Measurements from ENCODE around the gene PALD1. TPM values are rescaled to one million over a fixed set of nuclear protein-coding genes. Genes with fewer than 3 reads are reported as not detected.

PALD1 gene
- total and polyA plus RNA-seq, 4 experiments from 2014 or later, result not detected

DNA sequence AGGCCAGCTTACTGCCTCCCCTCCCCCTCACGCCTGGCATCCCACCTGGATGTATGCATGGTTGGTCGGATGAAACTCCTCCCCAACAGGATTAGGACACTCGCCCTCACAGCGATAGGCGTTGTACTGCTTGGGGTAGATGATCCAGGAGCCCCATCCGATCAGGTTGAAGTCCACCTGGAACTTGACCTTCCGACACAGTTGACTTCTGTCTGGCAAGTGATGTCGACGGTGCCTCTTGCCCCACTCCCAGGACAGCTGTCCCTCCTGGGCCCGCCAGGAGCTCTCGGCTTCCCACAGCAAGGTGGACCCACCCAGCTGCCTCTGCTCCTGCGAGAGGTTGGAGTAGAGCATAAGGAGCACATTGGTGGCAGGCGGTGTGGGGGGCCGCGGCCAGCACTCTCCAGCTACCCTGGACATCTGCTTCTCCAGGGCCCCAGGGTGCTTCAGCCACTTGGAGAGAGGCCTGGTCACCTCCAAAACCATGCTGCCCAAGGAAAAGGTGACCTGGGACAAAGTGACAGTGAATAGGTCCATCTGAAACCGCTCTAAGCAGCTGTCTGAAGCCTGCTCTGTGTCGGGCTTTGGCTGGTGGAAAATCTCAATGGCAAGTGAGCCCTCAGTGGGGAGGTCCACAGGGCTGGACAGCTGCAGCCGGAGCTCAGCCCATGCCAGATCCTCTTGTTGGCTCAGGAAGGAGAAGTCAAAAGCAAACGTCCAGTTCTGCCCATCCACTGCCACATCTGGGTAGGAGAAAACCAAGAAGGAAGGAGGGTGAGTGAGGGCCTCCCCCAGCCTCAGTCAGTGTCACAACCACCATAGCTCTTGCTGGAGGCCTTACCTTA lies 43.1 kb upstream of the PALD1 start:
- Histone ChIP-seq H3K27me3 (ENCODE audit: insufficient read depth, low read length) (peaks cover 6% of the 10 kb centered on the region), H3K27ac (ENCODE audit: low read depth, low read length) (no peak overlapping the region), H3K4me1 (ENCODE audit: insufficient read depth, low read length) (peaks cover 39% of the 10 kb centered on the region), H3K4me3 (ENCODE audit: low read length in 2 of 2) (no peak overlapping the region), H3K9me3 (ENCODE audit: control insufficient read depth in 1 of 2, low read length in 2 of 2) (no peaks in the 10 kb centered on the region), H3K36me3 (ENCODE audit: insufficient read depth, low read length) (no peaks in the 10 kb centered on the region)
- no peaks in the 10 kb centered on the region for H3K9me3 Mint-ChIP-seq
- H3K4me3 Mint-ChIP-seq, result no peak overlapping the region
- H3K27ac Mint-ChIP-seq, result peak overlapping the region in 1 of 7 donors; percentile 88
- intact Hi-C loops (cut with micrococcal nuclease), result no loop called here
- DNase-seq, result no peak
- H3K4me1 Mint-ChIP-seq, result peaks cover 16 to 51% (median 36%) of the 10 kb centered on the region in 4 donors
- POLR2A ChIA-PET (ENCODE audit: partially characterized antibody), result interaction anchor here (0.6 to 1.3 kb wide), 3 partner anchors 10 to 239 kb away, joined by 3 to 4 read pairs (median 3); no protein-coding TSS in a partner anchor
- H3K27me3 Mint-ChIP-seq, result peaks cover 11 to 14% of the 10 kb centered on the region in 2 donors
- CTCF ChIA-PET (ENCODE audit: partially characterized antibody), result interaction anchor here (0.6 kb wide), 1 partner anchor 883 kb away, joined by 3 read pairs; the partner anchor contains the start of gene SLC29A3
- peaks cover 4% of the 10 kb centered on the region in 2 donors for H3K36me3 Mint-ChIP-seq

DNA sequence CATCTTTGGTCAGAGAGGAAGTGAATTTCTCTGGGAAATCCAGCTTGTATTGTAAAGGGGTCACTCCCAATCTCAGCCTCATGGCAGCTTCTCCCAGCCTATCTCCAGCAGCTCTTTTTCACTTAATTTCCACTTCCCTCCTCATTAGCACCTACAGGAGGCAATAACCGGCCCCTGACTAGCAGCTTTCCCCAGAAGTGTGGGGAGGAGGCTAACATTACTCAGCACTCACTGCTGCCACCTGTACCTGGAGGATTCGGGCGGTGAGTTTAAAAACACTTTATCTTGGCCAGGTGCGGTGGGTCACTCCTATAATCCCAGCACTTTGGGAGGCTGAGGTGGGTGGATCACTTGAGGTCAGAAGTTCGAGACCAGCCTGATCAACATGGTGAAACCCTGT lies 40.8 kb upstream of the PALD1 start:
- H3K4me3 ChIP-seq (ENCODE audit: low read length in 2 of 2), result no peak overlapping the region
- H3K36me3 Mint-ChIP-seq, result peaks cover 0 to 4% of the 10 kb centered on the region in 2 donors
- H3K9me3 Mint-ChIP-seq, result no peaks in the 10 kb centered on the region
- H3K4me1 Mint-ChIP-seq, result peaks cover 13 to 47% (median 32%) of the 10 kb centered on the region in 4 donors
- intact Hi-C loops (cut with micrococcal nuclease), result no loop called here
- CTCF ChIA-PET (ENCODE audit: partially characterized antibody), result interaction anchor here (1.4 kb wide), 3 partner anchors 23 to 227 kb away, joined by 3 to 5 read pairs (median 3); no protein-coding TSS in a partner anchor
- H3K27me3 ChIP-seq (ENCODE audit: insufficient read depth, low read length), result peaks cover 28% of the 10 kb centered on the region
- H3K27me3 Mint-ChIP-seq, result peaks cover 25 to 29% of the 10 kb centered on the region in 2 donors
- no peak for DNase-seq
- no peaks in the 10 kb centered on the region for H3K9me3 ChIP-seq (ENCODE audit: control insufficient read depth in 1 of 2, low read length in 2 of 2)
- POLR2A ChIA-PET (ENCODE audit: partially characterized antibody), result interaction anchor here (0.9 kb wide), 1 partner anchor 39 kb away, joined by 3 read pairs; no protein-coding TSS in a partner anchor
- peaks cover 34% of the 10 kb centered on the region for H3K4me1 ChIP-seq (ENCODE audit: insufficient read depth, low read length)
- no peak overlapping the region for H3K27ac Mint-ChIP-seq
- no peak overlapping the region for H3K27ac ChIP-seq (ENCODE audit: low read depth, low read length)
- no peaks in the 10 kb centered on the region for H3K36me3 ChIP-seq (ENCODE audit: insufficient read depth, low read length)
- H3K4me3 Mint-ChIP-seq, result peak overlapping the region in 1 of 8 donors; percentile 12

DNA sequence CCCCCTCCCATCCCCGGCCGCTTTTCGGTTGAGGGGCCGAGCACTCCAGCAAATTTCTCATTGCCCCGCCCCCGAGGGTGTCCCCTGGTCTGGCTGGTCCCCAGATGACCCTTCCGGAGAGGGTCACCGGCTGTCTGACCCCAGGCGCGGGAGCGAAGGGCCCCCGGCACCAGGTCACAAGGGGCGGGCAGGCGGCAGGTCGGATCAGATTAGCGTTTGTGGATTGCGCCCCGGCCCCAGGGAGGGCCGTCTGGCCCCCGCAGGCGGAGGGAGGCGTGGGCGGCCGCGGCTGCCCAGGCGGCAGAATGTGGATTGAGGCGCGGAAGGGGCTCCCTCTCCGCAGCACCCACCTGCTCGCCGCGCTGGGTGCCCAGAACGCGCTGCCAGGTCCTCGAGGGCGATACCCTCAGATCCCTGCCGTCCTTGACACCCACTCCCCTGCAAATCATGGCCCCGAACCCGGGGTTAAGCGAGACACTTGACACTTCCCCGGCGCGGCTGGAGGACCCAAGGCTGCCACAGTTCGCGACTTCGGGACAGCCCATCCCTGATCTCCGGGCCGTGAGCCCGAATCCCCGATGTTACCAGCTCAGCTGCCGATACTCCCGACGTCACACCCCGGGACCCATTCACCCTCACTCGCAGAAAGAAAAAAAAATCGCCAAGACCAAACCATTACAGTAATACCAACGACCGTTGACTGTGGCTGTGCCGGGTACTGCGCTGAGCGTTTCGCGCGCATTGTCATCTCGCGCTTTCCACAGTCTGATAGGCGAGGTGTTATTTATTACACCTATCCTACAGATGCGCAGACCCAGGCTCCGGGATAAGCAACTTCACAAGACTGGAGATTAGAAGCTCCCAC lies 38.0 kb upstream of the PALD1 start:
- peaks cover 29 to 32% of the 10 kb centered on the region in 2 donors for H3K27me3 Mint-ChIP-seq

DNA sequence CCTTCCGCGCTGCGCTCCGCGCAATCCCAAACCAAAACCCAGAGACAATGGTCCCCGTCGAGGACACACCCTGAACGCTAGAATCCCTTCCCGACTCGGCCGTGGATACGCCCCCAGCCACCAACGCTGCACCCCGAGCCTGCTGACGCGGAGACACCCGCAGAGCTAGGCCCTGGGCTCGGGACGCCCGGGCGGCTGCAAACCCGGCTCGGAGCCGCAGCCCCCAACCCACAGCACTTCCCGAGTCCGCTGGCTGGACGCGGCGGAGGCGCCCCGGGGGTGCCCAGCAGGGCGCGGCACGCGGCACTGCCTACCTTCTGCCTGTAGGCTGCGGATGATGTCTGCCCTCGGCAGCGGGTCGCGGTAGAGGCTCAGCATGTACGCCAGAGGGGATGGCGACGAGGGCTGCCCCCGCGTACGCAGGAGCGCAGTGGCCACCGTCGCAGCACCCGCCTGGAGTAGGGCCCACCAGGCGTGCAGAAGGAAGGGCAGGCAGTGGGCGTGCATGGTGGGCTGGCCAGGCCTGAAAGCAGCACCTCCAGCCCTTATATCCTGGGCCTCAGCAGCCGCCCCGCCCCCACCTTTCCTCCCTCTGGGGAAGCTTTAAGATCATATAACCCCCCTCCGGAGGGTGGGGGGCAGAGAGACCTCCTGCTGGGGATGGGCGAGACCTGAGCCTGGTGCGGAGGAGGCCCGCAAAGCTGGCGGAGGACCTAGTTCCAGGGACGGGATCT lies 37.2 kb upstream of the PALD1 start, which contains the start of gene NODAL:
Gene NODAL (minus strand): TSS at position 521 of the 734 bp plus-strand sequence. CDS start 14 bp downstream, at position 507.
- H3K4me3 Mint-ChIP-seq, result peak within 1 kb of the TSS; percentile 71 to 90 (median 80)
- peaks cover 29% of the 10 kb centered on the region for H3K27me3 ChIP-seq (ENCODE audit: insufficient read depth, low read length)
- peaks cover 18% of the 10 kb centered on the region for H3K4me1 ChIP-seq (ENCODE audit: insufficient read depth, low read length)
- no peaks in the 10 kb centered on the region for H3K9me3 ChIP-seq (ENCODE audit: control insufficient read depth in 1 of 2, low read length in 2 of 2)
- peak within 1 kb of the TSS; percentile 17 to 35 for H3K4me3 ChIP-seq (ENCODE audit: low read length in 2 of 2)
- H3K27me3 Mint-ChIP-seq, result peaks cover 29 to 35% of the 10 kb centered on the region in 2 donors
- H3K36me3 ChIP-seq (ENCODE audit: insufficient read depth, low read length), result no peaks in the 10 kb centered on the region
- ChIA-PET POLR2A (ENCODE audit: partially characterized antibody) (interaction anchor here (1.9 kb wide), 1 partner anchor 36 kb away, joined by 7 read pairs; no protein-coding TSS in a partner anchor), CTCF (ENCODE audit: partially characterized antibody) (interaction anchor here (1.0 kb wide), 1 partner anchor 32 kb away, joined by 3 read pairs; no protein-coding TSS in a partner anchor)
- no peak within 1 kb of the TSS for H3K27ac ChIP-seq (ENCODE audit: low read depth, low read length)
- H3K9me3 Mint-ChIP-seq, result no peaks in the 10 kb centered on the region
- H3K36me3 Mint-ChIP-seq, result no peaks in the 10 kb centered on the region
- DNase-seq, result peak in 3 of 5 donors; percentile 13 to 20 (median 15)
- peak within 1 kb of the TSS in 1 of 7 donors; percentile 57 for H3K27ac Mint-ChIP-seq
- peaks cover 7 to 26% (median 15%) of the 10 kb centered on the region in 4 donors for H3K4me1 Mint-ChIP-seq
- intact Hi-C loops (cut with micrococcal nuclease), result no loop called here

More for the DNA sequence above, 38.0 kb upstream of the PALD1 start:
- Mint-ChIP-seq H3K27ac (peak overlapping the region in 1 of 7 donors; percentile 57), H3K4me1 (peaks cover 7 to 26% (median 15%) of the 10 kb centered on the region in 4 donors), H3K9me3 (no peaks in the 10 kb centered on the region), H3K36me3 (no peaks in the 10 kb centered on the region), H3K4me3 (peak overlapping the region; percentile 71 to 90 (median 80))
- peak overlapping the region; percentile 17 to 35 for H3K4me3 ChIP-seq (ENCODE audit: low read length in 2 of 2)
- no peak overlapping the region for H3K27ac ChIP-seq (ENCODE audit: low read depth, low read length)
- H3K36me3 ChIP-seq (ENCODE audit: insufficient read depth, low read length), result no peaks in the 10 kb centered on the region
- peaks cover 29% of the 10 kb centered on the region for H3K27me3 ChIP-seq (ENCODE audit: insufficient read depth, low read length)
- DNase-seq, result peak in 2 of 5 donors; percentile 9 to 16
- ChIA-PET POLR2A (ENCODE audit: partially characterized antibody) (no interaction called here), CTCF (ENCODE audit: partially characterized antibody) (interaction anchor here (1.0 kb wide), 1 partner anchor 31 kb away, joined by 3 read pairs; no protein-coding TSS in a partner anchor)
- intact Hi-C loops (cut with micrococcal nuclease), result no loop called here
- no peaks in the 10 kb centered on the region for H3K9me3 ChIP-seq (ENCODE audit: control insufficient read depth in 1 of 2, low read length in 2 of 2)
- peaks cover 18% of the 10 kb centered on the region for H3K4me1 ChIP-seq (ENCODE audit: insufficient read depth, low read length)

DNA sequence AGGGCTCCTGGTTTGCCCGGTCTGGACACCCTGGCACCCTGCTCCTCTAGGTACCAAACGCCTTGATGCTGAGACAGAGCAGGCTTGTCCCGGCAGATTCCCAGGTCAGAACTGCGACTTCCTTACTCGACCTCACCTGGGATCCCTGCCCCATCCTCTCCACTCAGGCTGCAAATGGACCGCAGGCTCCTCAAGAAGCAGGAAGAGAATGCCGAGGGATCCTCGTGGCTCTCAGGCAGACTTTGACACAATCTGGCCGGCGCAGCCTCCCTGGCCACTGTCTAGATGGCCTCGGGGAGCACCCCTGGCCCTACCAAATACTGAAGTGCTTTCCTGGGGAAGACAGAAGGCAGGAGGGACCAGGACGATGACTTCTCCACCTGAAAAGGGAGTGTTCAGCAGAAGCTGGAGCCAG lies 36.7 kb upstream of the PALD1 start:
- H3K27ac Mint-ChIP-seq, result no peak overlapping the region
- peaks cover 29 to 35% of the 10 kb centered on the region in 2 donors for H3K27me3 Mint-ChIP-seq
- CTCF ChIA-PET (ENCODE audit: partially characterized antibody), result interaction anchor here (1.1 kb wide), 1 partner anchor 19 kb away, joined by 3 read pairs; no protein-coding TSS in a partner anchor
- peak overlapping the region in 7 of 8 donors; percentile 12 to 70 (median 43) for H3K4me3 Mint-ChIP-seq
- H3K36me3 Mint-ChIP-seq, result no peaks in the 10 kb centered on the region
- H3K9me3 Mint-ChIP-seq, result no peaks in the 10 kb centered on the region
- no peak overlapping the region for H3K27ac ChIP-seq (ENCODE audit: low read depth, low read length)
- no peak for DNase-seq
- intact Hi-C loops (cut with micrococcal nuclease), result no loop called here
- H3K27me3 ChIP-seq (ENCODE audit: insufficient read depth, low read length), result peaks cover 29% of the 10 kb centered on the region
- POLR2A ChIA-PET (ENCODE audit: partially characterized antibody), result interaction anchor here (1.1 to 1.9 kb wide), 2 partner anchors 11 to 37 kb away, joined by 3 to 7 read pairs; no protein-coding TSS in a partner anchor
- H3K4me3 ChIP-seq (ENCODE audit: low read length in 2 of 2), result no peak overlapping the region
- no peaks in the 10 kb centered on the region for H3K36me3 ChIP-seq (ENCODE audit: insufficient read depth, low read length)
- H3K9me3 ChIP-seq (ENCODE audit: control insufficient read depth in 1 of 2, low read length in 2 of 2), result no peaks in the 10 kb centered on the region
- peaks cover 18% of the 10 kb centered on the region for H3K4me1 ChIP-seq (ENCODE audit: insufficient read depth, low read length)
- H3K4me1 Mint-ChIP-seq, result peaks cover 7 to 22% (median 15%) of the 10 kb centered on the region in 4 donors

DNA sequence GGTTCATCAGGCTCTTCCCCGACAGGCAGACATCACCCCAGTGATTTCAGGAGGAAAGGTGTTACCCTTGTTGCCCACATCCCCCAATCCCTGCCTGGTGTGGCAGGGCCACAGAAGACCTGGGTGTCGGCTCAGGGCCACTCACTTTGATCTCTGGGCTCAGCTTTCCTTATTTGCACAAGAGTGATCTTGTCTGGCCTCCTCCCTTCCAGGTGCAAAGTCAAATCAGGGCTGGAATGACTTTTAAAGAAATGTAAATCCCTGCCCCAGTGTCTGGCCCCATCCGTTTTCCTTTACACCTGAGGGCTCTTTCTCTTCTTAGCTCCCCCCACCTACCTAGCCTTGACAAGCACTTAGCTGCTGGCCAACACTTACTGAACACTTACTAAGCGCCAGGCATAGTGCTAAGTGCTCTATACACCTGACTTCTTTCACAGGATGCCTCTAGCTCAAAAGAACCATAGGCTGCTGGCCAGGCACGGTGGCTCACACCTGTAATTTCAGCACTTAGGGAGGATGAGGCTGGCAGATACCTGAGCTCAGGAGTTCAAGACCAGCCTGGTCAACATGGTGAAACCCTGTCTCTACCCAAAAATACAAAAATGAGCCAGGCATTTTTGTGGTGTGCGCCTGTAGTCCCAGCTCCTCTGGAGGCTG lies 36.1 kb upstream of the PALD1 start:
- H3K27ac ChIP-seq (ENCODE audit: low read depth, low read length), result no peak overlapping the region
- peaks cover 7 to 22% (median 15%) of the 10 kb centered on the region in 4 donors for H3K4me1 Mint-ChIP-seq
- no peak overlapping the region for H3K4me3 ChIP-seq (ENCODE audit: low read length in 2 of 2)
- H3K36me3 ChIP-seq (ENCODE audit: insufficient read depth, low read length), result no peaks in the 10 kb centered on the region
- peaks cover 29 to 35% of the 10 kb centered on the region in 2 donors for H3K27me3 Mint-ChIP-seq
- ChIA-PET CTCF (ENCODE audit: partially characterized antibody) (interaction anchor here (1.1 kb wide), 1 partner anchor 18 kb away, joined by 3 read pairs; no protein-coding TSS in a partner anchor), POLR2A (ENCODE audit: partially characterized antibody) (interaction anchor here (1.1 to 1.9 kb wide), 2 partner anchors 12 to 38 kb away, joined by 3 to 7 read pairs; no protein-coding TSS in a partner anchor)
- peaks cover 18% of the 10 kb centered on the region for H3K4me1 ChIP-seq (ENCODE audit: insufficient read depth, low read length)
- no peaks in the 10 kb centered on the region for H3K9me3 Mint-ChIP-seq
- peaks cover 29% of the 10 kb centered on the region for H3K27me3 ChIP-seq (ENCODE audit: insufficient read depth, low read length)
- no peaks in the 10 kb centered on the region for H3K9me3 ChIP-seq (ENCODE audit: control insufficient read depth in 1 of 2, low read length in 2 of 2)
- DNase-seq, result no peak
- intact Hi-C loops (cut with micrococcal nuclease), result no loop called here
- H3K4me3 Mint-ChIP-seq, result peak overlapping the region in 7 of 8 donors; percentile 4 to 79 (median 52)
- no peaks in the 10 kb centered on the region for H3K36me3 Mint-ChIP-seq
- H3K27ac Mint-ChIP-seq, result no peak overlapping the region
